K562 (cell line): ENCODE measurements around the gene CCR2. TPM values are rescaled to one million over a fixed set of nuclear protein-coding genes. Genes with fewer than 3 reads are reported as not detected.

Experiments
- ETV1 ChIP-seq: fragments of 450-650 bp; conservative IDR thresholded peaks from 2 replicates; pipeline ENCODE4 v1.6.1; 2016; ENCODE audit warnings: missing genetic modification characterization, control low read depth, low read depth, missing compliant biosample characterization
- HDGF ChIP-seq: fragments of 450-650 bp; IDR thresholded peaks from 2 replicates; pipeline ENCODE4 v1.6.1; 2016
- RBM17 ChIP-seq: fragments of 200-400 bp; formaldehyde crosslinking; IDR thresholded peaks from 2 replicates; pipeline ENCODE4 v1.6.1; 2017; ENCODE audit warnings: low read depth, mild to moderate bottlenecking, low read length, borderline replicate concordance
- polyA plus RNA-seq, 8 experiments: library from polyadenylated mRNA; depleted of rRNA in 4 of 8; stranded (reverse) in 5 of 8; unstranded in 3 of 8; fragments of >200 nt; fragmentation: Nextera tagmentation in 2 of 8; fragmentation: Illumina TruSeq in 1 of 8; extraction: Ambion mirVana in 2 of 8; extraction: Trizol in 1 of 8; gene quantifications; 2 replicates each; pipeline versions ENCODE4 v1.2.1 to v1.2.3, GENCODE V29; 2011 to 2014; ENCODE audit warnings: inconsistent platforms in 1 of 8, missing spikeins in 1 of 8
- total RNA-seq, 7 experiments: library from RNA; depleted of rRNA in 6 of 7; stranded (reverse); fragments of >200 nt in 6 of 7; fragmentation: Illumina TruSeq in 2 of 7; extraction: Trizol in 2 of 7; gene quantifications; 2 replicates each; pipeline versions ENCODE4 v1.2.1 to v1.2.3, GENCODE V29; 2011 to 2021; ENCODE audit warnings: low replicate concordance in 1 of 7
- TF ChIP-seq, protein P1 (sequence below): fragments of 200-600 bp; sonication (generic); IDR thresholded peaks from one replicate; pipeline ENCODE4 v1.6.1; 2012; ENCODE audit warnings: mild to moderate bottlenecking, low read depth, low read length, inconsistent platforms
- TF ChIP-seq, protein P2 (sequence below): sonication (generic); formaldehyde crosslinking; IDR thresholded peaks from 2 replicates; pipeline ENCODE4 v1.8.0; 2022; ENCODE audit warnings: mild to moderate bottlenecking, missing genetic modification reagents
- TF ChIP-seq, protein P3 (sequence below): fragments of 250-450 bp; sonication (Bioruptor Pico); IDR thresholded peaks from 2 replicates; pipeline ENCODE4 v1.5.0; 2020; ENCODE audit warnings: mild to moderate bottlenecking, borderline replicate concordance
- TF ChIP-seq, protein P4 (sequence below): fragments of 450-650 bp; IDR thresholded peaks from 2 replicates; pipeline ENCODE4 v1.6.1; 2017; ENCODE audit warnings: antibody characterized with exemption, mild to moderate bottlenecking

Gene CCR2
- total and polyA plus RNA-seq, 9 of the 15 experiments (the other 6 are each of a cell fraction or from before 2014, with no cell fraction given): not detected

DNA sequence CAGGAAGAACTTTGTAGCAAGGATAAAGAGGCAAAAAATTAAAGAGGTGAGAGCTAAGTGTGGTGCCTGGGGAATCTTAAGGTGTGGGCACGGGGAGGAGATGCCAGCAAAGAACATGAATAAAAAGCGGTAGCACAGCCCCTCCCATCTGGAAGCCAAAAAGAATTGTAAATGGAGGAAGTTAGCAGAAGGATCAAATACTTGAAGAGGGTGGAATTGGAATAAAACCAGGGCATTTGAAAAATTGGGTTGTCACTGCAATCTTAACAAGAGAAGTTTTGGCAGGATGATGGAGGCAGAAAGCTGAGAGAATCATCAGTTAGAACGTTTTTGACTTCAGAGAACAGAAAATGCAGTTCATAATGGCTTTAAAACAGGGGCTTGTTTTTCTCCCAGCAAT lies 2.4 kb downstream of the CCR2 start (continued):
- TF ChIP-seq, protein P1, sequence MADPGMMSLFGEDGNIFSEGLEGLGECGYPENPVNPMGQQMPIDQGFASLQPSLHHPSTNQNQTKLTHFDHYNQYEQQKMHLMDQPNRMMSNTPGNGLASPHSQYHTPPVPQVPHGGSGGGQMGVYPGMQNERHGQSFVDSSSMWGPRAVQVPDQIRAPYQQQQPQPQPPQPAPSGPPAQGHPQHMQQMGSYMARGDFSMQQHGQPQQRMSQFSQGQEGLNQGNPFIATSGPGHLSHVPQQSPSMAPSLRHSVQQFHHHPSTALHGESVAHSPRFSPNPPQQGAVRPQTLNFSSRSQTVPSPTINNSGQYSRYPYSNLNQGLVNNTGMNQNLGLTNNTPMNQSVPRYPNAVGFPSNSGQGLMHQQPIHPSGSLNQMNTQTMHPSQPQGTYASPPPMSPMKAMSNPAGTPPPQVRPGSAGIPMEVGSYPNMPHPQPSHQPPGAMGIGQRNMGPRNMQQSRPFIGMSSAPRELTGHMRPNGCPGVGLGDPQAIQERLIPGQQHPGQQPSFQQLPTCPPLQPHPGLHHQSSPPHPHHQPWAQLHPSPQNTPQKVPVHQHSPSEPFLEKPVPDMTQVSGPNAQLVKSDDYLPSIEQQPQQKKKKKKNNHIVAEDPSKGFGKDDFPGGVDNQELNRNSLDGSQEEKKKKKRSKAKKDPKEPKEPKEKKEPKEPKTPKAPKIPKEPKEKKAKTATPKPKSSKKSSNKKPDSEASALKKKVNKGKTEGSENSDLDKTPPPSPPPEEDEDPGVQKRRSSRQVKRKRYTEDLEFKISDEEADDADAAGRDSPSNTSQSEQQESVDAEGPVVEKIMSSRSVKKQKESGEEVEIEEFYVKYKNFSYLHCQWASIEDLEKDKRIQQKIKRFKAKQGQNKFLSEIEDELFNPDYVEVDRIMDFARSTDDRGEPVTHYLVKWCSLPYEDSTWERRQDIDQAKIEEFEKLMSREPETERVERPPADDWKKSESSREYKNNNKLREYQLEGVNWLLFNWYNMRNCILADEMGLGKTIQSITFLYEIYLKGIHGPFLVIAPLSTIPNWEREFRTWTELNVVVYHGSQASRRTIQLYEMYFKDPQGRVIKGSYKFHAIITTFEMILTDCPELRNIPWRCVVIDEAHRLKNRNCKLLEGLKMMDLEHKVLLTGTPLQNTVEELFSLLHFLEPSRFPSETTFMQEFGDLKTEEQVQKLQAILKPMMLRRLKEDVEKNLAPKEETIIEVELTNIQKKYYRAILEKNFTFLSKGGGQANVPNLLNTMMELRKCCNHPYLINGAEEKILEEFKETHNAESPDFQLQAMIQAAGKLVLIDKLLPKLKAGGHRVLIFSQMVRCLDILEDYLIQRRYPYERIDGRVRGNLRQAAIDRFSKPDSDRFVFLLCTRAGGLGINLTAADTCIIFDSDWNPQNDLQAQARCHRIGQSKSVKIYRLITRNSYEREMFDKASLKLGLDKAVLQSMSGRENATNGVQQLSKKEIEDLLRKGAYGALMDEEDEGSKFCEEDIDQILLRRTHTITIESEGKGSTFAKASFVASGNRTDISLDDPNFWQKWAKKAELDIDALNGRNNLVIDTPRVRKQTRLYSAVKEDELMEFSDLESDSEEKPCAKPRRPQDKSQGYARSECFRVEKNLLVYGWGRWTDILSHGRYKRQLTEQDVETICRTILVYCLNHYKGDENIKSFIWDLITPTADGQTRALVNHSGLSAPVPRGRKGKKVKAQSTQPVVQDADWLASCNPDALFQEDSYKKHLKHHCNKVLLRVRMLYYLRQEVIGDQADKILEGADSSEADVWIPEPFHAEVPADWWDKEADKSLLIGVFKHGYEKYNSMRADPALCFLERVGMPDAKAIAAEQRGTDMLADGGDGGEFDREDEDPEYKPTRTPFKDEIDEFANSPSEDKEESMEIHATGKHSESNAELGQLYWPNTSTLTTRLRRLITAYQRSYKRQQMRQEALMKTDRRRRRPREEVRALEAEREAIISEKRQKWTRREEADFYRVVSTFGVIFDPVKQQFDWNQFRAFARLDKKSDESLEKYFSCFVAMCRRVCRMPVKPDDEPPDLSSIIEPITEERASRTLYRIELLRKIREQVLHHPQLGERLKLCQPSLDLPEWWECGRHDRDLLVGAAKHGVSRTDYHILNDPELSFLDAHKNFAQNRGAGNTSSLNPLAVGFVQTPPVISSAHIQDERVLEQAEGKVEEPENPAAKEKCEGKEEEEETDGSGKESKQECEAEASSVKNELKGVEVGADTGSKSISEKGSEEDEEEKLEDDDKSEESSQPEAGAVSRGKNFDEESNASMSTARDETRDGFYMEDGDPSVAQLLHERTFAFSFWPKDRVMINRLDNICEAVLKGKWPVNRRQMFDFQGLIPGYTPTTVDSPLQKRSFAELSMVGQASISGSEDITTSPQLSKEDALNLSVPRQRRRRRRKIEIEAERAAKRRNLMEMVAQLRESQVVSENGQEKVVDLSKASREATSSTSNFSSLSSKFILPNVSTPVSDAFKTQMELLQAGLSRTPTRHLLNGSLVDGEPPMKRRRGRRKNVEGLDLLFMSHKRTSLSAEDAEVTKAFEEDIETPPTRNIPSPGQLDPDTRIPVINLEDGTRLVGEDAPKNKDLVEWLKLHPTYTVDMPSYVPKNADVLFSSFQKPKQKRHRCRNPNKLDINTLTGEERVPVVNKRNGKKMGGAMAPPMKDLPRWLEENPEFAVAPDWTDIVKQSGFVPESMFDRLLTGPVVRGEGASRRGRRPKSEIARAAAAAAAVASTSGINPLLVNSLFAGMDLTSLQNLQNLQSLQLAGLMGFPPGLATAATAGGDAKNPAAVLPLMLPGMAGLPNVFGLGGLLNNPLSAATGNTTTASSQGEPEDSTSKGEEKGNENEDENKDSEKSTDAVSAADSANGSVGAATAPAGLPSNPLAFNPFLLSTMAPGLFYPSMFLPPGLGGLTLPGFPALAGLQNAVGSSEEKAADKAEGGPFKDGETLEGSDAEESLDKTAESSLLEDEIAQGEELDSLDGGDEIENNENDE: no peak
- TF ChIP-seq, protein P2, sequence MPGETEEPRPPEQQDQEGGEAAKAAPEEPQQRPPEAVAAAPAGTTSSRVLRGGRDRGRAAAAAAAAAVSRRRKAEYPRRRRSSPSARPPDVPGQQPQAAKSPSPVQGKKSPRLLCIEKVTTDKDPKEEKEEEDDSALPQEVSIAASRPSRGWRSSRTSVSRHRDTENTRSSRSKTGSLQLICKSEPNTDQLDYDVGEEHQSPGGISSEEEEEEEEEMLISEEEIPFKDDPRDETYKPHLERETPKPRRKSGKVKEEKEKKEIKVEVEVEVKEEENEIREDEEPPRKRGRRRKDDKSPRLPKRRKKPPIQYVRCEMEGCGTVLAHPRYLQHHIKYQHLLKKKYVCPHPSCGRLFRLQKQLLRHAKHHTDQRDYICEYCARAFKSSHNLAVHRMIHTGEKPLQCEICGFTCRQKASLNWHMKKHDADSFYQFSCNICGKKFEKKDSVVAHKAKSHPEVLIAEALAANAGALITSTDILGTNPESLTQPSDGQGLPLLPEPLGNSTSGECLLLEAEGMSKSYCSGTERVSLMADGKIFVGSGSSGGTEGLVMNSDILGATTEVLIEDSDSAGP: no peak
- TF ChIP-seq HDGF: no peak
- TF ChIP-seq, protein P3, sequence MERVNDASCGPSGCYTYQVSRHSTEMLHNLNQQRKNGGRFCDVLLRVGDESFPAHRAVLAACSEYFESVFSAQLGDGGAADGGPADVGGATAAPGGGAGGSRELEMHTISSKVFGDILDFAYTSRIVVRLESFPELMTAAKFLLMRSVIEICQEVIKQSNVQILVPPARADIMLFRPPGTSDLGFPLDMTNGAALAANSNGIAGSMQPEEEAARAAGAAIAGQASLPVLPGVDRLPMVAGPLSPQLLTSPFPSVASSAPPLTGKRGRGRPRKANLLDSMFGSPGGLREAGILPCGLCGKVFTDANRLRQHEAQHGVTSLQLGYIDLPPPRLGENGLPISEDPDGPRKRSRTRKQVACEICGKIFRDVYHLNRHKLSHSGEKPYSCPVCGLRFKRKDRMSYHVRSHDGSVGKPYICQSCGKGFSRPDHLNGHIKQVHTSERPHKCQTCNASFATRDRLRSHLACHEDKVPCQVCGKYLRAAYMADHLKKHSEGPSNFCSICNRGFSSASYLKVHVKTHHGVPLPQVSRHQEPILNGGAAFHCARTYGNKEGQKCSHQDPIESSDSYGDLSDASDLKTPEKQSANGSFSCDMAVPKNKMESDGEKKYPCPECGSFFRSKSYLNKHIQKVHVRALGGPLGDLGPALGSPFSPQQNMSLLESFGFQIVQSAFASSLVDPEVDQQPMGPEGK (CRISPR knock-in tag): no peak
- TF ChIP-seq, protein P4, sequence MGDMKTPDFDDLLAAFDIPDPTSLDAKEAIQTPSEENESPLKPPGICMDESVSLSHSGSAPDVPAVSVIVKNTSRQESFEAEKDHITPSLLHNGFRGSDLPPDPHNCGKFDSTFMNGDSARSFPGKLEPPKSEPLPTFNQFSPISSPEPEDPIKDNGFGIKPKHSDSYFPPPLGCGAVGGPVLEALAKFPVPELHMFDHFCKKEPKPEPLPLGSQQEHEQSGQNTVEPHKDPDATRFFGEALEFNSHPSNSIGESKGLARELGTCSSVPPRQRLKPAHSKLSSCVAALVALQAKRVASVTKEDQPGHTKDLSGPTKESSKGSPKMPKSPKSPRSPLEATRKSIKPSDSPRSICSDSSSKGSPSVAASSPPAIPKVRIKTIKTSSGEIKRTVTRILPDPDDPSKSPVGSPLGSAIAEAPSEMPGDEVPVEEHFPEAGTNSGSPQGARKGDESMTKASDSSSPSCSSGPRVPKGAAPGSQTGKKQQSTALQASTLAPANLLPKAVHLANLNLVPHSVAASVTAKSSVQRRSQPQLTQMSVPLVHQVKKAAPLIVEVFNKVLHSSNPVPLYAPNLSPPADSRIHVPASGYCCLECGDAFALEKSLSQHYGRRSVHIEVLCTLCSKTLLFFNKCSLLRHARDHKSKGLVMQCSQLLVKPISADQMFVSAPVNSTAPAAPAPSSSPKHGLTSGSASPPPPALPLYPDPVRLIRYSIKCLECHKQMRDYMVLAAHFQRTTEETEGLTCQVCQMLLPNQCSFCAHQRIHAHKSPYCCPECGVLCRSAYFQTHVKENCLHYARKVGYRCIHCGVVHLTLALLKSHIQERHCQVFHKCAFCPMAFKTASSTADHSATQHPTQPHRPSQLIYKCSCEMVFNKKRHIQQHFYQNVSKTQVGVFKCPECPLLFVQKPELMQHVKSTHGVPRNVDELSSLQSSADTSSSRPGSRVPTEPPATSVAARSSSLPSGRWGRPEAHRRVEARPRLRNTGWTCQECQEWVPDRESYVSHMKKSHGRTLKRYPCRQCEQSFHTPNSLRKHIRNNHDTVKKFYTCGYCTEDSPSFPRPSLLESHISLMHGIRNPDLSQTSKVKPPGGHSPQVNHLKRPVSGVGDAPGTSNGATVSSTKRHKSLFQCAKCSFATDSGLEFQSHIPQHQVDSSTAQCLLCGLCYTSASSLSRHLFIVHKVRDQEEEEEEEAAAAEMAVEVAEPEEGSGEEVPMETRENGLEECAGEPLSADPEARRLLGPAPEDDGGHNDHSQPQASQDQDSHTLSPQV: no peak
- no peak for TF ChIP-seq ETV1 (tag)
- no peak for TF ChIP-seq RBM17
